Thoracic aorta (tissue), 2 donors: ENCODE data around the gene NDRG2. TPM values are rescaled to one million over a fixed set of nuclear protein-coding genes. Genes with fewer than 3 reads are reported as not detected.

ENCODE experiments used
- ATAC-seq: fragments of 150-250 bp; one replicate; pipeline ENCODE4 v1.8.0; 2017; ENCODE audit warnings: low read depth; ENCODE audit not compliant: insufficient number of reproducible peaks, low FRiP score
- DNase-seq: peaks from one replicate; pipeline ENCODE4 v3.0.0-alpha.2; 2020; ENCODE audit warnings: low spot score
- H3K27ac ChIP-seq, 2 donors: fragments of 200-600 bp; sonication (generic); 1 replicate in 1 of 2; 2 replicates in 1 of 2; pipeline ENCODE4 v1.5.1; 2016; ENCODE audit warnings: mild to moderate bottlenecking in 2 of 2, moderate library complexity in 2 of 2
- H3K27me3 ChIP-seq: fragments of 200-600 bp; sonication (generic); replicated peaks from 2 replicates; pipeline ENCODE4 v1.6.0; 2016; ENCODE audit warnings: mild to moderate bottlenecking; ENCODE audit not compliant: insufficient read depth
- H3K36me3 ChIP-seq: fragments of 200-600 bp; sonication (generic); one replicate; pipeline ENCODE4 v1.5.1; 2016
- H3K4me1 ChIP-seq, 2 donors: fragments of 200-600 bp; sonication (generic); 1 replicate in 1 of 2; 2 replicates in 1 of 2; pipeline versions ENCODE4 v1.5.1 to v1.6.0; 2016; ENCODE audit warnings: low read depth in 2 of 2, mild to moderate bottlenecking in 1 of 2; ENCODE audit not compliant: control insufficient read depth in 1 of 2
- H3K4me3 ChIP-seq: fragments of 200-600 bp; sonication (generic); 2 replicates; pipeline ENCODE4 v1.5.1; 2016; ENCODE audit warnings: mild to moderate bottlenecking
- H3K9me3 ChIP-seq: fragments of 200-600 bp; sonication (generic); 2 replicates; pipeline ENCODE4 v1.5.1; 2016
- CTCF ChIP-seq: fragments of 200-600 bp; sonication (generic); IDR thresholded peaks from one replicate; pipeline ENCODE4 v1.5.1; 2019; ENCODE audit warnings: antibody characterized with exemption
- total RNA-seq, 2 donors: library from RNA; depleted of rRNA; stranded (reverse); fragments of >200 nt; gene quantifications; one replicate each; pipeline versions ENCODE4 v1.1.0 to v1.2.3, GENCODE V29; 2016

NDRG2 gene
- total RNA-seq, 2 donors from 2014 or later: 139 TPM

- H3K27me3 ChIP-seq: no peaks in the 10 kb centered on the region
- peak overlapping the region; percentile 84 for H3K4me3 ChIP-seq
- TF ChIP-seq CTCF: no peak
- DNase-seq (no peak), ATAC-seq (no peak)
- H3K4me1 ChIP-seq: peaks cover 9 to 27% of the 10 kb centered on the region in 2 donors
- H3K9me3 ChIP-seq: no peaks in the 10 kb centered on the region
- H3K36me3 ChIP-seq: peaks cover 18% of the 10 kb centered on the region
- H3K27ac ChIP-seq: peak overlapping the region; percentile 88 to 90
Measured at GRCh38 chr14:21070610-21071224, 45.9 kb upstream of the NDRG2 start.

- Histone ChIP-seq H3K27ac (peak within 1 kb of the TSS; percentile 88 to 90), H3K4me3 (peak within 1 kb of the TSS; percentile 84), H3K36me3 (peaks cover 12% of the 10 kb centered on the region), H3K27me3 (no peaks in the 10 kb centered on the region), H3K9me3 (no peaks in the 10 kb centered on the region), H3K4me1 (peaks cover 9 to 27% of the 10 kb centered on the region in 2 donors)
- TF ChIP-seq CTCF: no peak
- ATAC-seq: peak; percentile 59
- no peak for DNase-seq
Measured at GRCh38 chr14:21070083-21070609, 45.3 kb upstream of the NDRG2 start, which contains the start of gene ARHGEF40. Gene ARHGEF40 (plus strand): TSS chr14:21070304. CDS start chr14:21070397, 93 bp downstream.

- TF ChIP-seq CTCF: no peak
- peak overlapping the region; percentile 84 for H3K4me3 ChIP-seq
- H3K9me3 ChIP-seq: no peaks in the 10 kb centered on the region
- H3K36me3 ChIP-seq: peaks cover 8% of the 10 kb centered on the region
- peak overlapping the region; percentile 88 to 90 for H3K27ac ChIP-seq
- H3K4me1 ChIP-seq: peaks cover 9 to 27% of the 10 kb centered on the region in 2 donors
- ATAC-seq (no peak), DNase-seq (no peak)
- H3K27me3 ChIP-seq: no peaks in the 10 kb centered on the region
Measured at GRCh38 chr14:21069388-21070082, 44.7 kb upstream of the NDRG2 start.

GRCh38 chr14:21068521-21069387, 43.9 kb upstream of the NDRG2 start:
- peak; percentile 65 for TF ChIP-seq CTCF
- Histone ChIP-seq H3K27me3 (no peaks in the 10 kb centered on the region), H3K4me1 (peaks cover 9 to 27% of the 10 kb centered on the region in 2 donors), H3K9me3 (no peaks in the 10 kb centered on the region), H3K27ac (peak overlapping the region; percentile 88 to 90), H3K36me3 (peaks cover 2% of the 10 kb centered on the region), H3K4me3 (peak overlapping the region; percentile 84)
- ATAC-seq (no peak), DNase-seq (peak; percentile 45)
